Measurements from ENCODE around the gene UNC5A.

UNC5A gene

DNA sequence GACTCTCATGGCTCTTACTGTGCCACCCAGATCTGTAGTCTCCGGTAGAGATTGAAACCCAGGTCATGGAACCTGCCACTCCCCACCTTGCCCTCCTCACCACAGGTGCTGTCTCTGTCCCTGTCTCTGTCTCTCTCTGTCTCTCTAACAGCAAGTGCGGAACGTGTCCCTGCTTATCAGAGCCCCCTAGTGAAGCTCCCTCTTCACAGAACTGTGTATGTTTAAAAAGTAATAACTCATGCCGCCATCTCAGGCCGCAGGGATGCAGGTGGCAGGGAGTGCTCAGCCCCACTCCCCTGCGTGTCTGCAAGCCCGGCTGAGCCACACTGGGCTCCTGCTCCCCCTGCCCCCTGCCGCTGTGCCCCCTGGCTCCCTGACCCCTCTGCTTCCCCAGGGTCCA is 43.8 kb downstream of the UNC5A start:
- Mint-ChIP-seq H3K36me3 (ENCODE audit: low read depth) (no peaks in the 10 kb centered on the region), H3K27me3 (ENCODE audit: low read depth) (peaks cover 56% of the 10 kb centered on the region), H3K27ac (no peak overlapping the region), H3K9me3 (no peaks in the 10 kb centered on the region), H3K4me3 (no peak overlapping the region), H3K4me1 (peaks cover 7% of the 10 kb centered on the region)
- TF ChIP-seq, protein P1, sequence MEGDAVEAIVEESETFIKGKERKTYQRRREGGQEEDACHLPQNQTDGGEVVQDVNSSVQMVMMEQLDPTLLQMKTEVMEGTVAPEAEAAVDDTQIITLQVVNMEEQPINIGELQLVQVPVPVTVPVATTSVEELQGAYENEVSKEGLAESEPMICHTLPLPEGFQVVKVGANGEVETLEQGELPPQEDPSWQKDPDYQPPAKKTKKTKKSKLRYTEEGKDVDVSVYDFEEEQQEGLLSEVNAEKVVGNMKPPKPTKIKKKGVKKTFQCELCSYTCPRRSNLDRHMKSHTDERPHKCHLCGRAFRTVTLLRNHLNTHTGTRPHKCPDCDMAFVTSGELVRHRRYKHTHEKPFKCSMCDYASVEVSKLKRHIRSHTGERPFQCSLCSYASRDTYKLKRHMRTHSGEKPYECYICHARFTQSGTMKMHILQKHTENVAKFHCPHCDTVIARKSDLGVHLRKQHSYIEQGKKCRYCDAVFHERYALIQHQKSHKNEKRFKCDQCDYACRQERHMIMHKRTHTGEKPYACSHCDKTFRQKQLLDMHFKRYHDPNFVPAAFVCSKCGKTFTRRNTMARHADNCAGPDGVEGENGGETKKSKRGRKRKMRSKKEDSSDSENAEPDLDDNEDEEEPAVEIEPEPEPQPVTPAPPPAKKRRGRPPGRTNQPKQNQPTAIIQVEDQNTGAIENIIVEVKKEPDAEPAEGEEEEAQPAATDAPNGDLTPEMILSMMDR (IDR thresholded peaks at IDR 0.05; ENCODE audit: unreplicated experiment in 3 of 3) = no peak

DNA sequence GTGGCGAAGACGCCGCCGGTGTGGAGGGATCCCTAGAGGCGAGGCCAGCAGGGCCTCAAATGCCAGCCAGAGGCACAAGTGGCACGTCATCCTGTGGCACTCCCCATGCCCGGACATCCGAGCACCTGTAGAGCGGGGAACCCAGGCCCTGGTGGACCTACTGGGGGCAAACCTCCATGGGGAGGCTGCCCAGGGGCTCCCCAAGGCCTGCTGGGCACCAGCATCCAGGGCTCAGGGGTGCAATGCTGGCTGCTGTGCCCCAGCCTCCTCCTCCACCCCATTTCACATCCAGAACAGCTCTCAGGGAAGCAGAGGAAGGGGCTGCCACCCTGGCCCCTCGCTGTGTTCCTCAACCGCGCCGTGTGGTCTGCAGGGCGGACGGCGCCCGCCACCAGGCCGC is 45.2 kb downstream of the UNC5A start:
- Mint-ChIP-seq H3K4me1 (peaks cover 7% of the 10 kb centered on the region), H3K4me3 (no peak overlapping the region), H3K27ac (no peak overlapping the region), H3K9me3 (no peaks in the 10 kb centered on the region), H3K27me3 (ENCODE audit: low read depth) (peaks cover 50% of the 10 kb centered on the region), H3K36me3 (ENCODE audit: low read depth) (no peaks in the 10 kb centered on the region)
- TF ChIP-seq, protein P1 (IDR thresholded peaks at IDR 0.05; ENCODE audit: unreplicated experiment in 3 of 3) = no peak

DNA sequence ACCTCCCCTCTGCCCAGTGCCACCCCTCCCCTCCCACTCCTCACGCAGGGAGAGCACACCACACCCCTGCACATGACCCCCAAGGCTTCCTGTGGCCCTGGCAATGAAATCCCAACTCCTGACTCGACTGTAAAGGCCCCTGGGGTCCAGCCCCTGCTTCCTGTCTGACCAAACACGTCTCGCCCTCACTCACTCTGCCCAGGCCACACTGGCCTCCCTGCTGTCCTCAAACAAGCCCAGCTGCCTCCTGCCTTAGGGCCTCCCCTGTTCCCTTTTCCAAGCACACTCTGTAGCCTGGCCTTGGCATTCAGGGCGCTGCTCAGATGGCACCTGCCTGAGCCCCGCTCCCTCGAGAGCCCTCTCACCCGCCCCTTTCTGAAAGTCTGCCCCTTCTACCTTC is 46.4 kb downstream of the UNC5A start:
- H3K4me3 Mint-ChIP-seq = no peak overlapping the region
- no peak overlapping the region for H3K27ac Mint-ChIP-seq
- H3K9me3 Mint-ChIP-seq = no peaks in the 10 kb centered on the region
- H3K36me3 Mint-ChIP-seq (ENCODE audit: low read depth) = no peaks in the 10 kb centered on the region
- peaks cover 7% of the 10 kb centered on the region for H3K4me1 Mint-ChIP-seq
- TF ChIP-seq, protein P1 (IDR thresholded peaks at IDR 0.05; ENCODE audit: unreplicated experiment in 3 of 3) = no peak
- H3K27me3 Mint-ChIP-seq (ENCODE audit: low read depth) = peaks cover 54% of the 10 kb centered on the region

DNA sequence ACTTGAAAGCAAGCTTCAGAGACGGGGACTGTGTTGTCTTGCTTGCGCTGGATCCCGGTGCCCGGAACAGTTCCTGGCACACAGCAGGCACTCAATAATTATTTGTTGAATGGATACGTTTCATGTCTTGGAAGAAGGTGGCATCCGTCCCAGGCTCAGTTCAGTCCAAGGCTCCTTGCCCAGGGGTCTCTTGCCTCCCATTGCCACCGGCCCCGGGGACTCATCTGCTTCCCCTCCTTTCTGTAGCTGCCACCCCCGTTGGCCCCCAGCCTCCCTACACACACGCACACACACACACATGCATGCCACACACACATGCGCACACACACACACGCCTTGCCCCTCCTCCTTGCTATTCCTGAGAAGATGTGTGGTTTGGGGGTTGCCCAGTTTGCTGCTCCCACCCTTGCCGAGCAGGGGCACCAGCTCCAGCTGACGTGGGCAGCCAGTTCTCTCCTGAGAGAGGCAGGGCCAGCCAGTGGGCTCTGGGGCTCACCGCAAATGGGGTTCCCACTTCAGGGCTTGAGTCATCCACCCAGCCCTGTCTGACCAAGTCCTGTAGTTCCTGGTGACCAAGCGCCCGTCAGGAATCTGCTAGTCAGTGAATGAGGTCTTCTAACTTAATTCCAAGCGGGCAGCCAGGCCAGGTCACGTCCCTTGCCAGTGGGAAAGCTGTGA is 47.0 kb downstream of the UNC5A start:
- TF ChIP-seq, protein P1 (IDR thresholded peaks at IDR 0.05; ENCODE audit: unreplicated experiment in 3 of 3) = no peak
- Mint-ChIP-seq H3K36me3 (ENCODE audit: low read depth) (no peaks in the 10 kb centered on the region), H3K4me1 (peaks cover under 1% of the 10 kb centered on the region), H3K9me3 (no peaks in the 10 kb centered on the region), H3K27me3 (ENCODE audit: low read depth) (peaks cover 48% of the 10 kb centered on the region), H3K4me3 (no peak overlapping the region), H3K27ac (no peak overlapping the region)

DNA sequence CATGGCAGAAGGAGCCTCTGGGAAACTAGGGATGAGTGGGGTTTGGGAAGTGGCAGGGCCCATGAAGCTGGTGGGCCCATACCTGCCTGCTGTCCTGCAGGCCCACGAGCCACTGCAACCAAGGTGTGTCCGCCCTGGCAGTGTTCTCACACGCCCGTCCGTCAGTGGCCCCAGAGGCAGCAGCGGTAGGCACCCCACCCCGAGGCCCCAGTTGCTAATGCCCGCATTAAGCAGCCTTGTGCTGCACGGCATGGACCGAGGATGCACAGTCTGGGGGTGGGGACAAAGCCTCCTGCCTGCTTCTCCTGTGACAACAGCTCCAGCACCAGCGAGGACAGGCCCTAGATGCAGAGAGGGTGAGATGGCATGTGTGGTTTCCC is 47.5 kb downstream of the UNC5A start:
- Mint-ChIP-seq H3K4me3 (no peak overlapping the region), H3K36me3 (ENCODE audit: low read depth) (no peaks in the 10 kb centered on the region), H3K27me3 (ENCODE audit: low read depth) (peaks cover 49% of the 10 kb centered on the region), H3K4me1 (peaks cover 1% of the 10 kb centered on the region), H3K27ac (no peak overlapping the region), H3K9me3 (no peaks in the 10 kb centered on the region)
- TF ChIP-seq, protein P1 (IDR thresholded peaks at IDR 0.05; ENCODE audit: unreplicated experiment in 3 of 3) = no peak

DNA sequence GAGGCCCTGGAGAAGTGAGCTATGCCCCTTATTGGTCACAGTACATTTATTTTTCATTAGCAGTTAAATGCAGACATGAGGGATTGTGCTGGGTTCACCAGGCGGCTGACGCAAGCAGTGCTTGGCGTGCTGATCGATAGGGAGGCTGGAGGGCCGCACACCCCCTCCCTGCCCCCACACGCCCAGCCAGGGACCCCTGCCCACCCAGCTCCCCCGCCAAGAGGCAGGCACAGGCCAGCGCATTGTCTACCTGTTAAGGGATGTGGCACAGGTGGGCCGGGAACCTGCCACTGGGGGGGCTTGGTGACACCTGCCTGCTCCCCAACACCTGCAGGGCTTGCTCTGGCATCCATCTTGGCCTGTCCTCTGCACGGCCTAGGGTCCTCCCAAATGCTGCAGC is 49.6 kb downstream of the UNC5A start:
- Mint-ChIP-seq H3K27ac (no peak overlapping the region), H3K36me3 (ENCODE audit: low read depth) (no peaks in the 10 kb centered on the region), H3K9me3 (no peaks in the 10 kb centered on the region), H3K27me3 (ENCODE audit: low read depth) (peaks cover 51% of the 10 kb centered on the region), H3K4me1 (peaks cover 6% of the 10 kb centered on the region), H3K4me3 (no peak overlapping the region)
- TF ChIP-seq, protein P1 (IDR thresholded peaks at IDR 0.05; ENCODE audit: unreplicated experiment in 3 of 3) = no peak

Data from nephron (organoid).